Hepatocyte (in vitro differentiated cells): ENCODE measurements around the gene CAT.

ENCODE experiments used
- EZH2 ChIP-seq: fragments of 200-600 bp; sonication (generic); IDR thresholded peaks from 2 replicates; pipeline ENCODE4 v1.6.1; 2016; ENCODE audit warnings: antibody characterized with exemption, mild to moderate bottlenecking, borderline replicate concordance
- TF ChIP-seq, protein P1 (sequence below): fragments of 200-600 bp; sonication (generic); IDR thresholded peaks from 2 replicates; pipeline ENCODE4 v1.5.1; 2016; ENCODE audit warnings: antibody characterized with exemption, mild to moderate bottlenecking; ENCODE audit not compliant: poor library complexity

DNA sequence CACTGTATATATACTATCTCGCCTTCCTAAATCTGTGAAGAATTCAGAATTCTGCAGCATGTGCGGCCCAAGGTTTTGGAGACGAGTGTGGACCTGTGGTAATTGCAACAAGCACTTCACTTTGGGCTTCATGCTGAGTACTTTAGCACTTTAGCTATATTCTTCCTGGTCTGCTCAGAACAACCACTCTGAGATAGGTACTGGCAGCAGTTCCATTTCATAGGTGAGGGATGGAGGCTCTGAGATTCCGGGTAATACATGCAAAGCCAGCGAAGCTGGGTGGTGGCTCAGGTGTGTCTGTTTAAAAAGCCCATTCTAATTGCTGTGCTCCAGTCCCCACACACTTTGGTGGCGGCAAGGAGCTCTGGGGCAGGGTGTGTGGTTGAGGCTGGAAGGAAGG, 68.4 kb downstream of the CAT start:
- TF ChIP-seq, protein P1, sequence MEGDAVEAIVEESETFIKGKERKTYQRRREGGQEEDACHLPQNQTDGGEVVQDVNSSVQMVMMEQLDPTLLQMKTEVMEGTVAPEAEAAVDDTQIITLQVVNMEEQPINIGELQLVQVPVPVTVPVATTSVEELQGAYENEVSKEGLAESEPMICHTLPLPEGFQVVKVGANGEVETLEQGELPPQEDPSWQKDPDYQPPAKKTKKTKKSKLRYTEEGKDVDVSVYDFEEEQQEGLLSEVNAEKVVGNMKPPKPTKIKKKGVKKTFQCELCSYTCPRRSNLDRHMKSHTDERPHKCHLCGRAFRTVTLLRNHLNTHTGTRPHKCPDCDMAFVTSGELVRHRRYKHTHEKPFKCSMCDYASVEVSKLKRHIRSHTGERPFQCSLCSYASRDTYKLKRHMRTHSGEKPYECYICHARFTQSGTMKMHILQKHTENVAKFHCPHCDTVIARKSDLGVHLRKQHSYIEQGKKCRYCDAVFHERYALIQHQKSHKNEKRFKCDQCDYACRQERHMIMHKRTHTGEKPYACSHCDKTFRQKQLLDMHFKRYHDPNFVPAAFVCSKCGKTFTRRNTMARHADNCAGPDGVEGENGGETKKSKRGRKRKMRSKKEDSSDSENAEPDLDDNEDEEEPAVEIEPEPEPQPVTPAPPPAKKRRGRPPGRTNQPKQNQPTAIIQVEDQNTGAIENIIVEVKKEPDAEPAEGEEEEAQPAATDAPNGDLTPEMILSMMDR = no peak
- TF ChIP-seq EZH2 = no peak
